KBM-7 (cell line): ENCODE data around the gene TMEM203.
A peak's percentile ranks its signal among the peaks of the same experiment; 100 is the strongest.

Experiments used
- DNase-seq: peaks from one replicate; pipeline ENCODE4 v3.0.0-alpha.2; 2015
- in situ Hi-C: fragments of 300-500 bp; cut with MboI; formaldehyde crosslinking; loops from 2 replicates; pipeline ENCODE4 v1.14.3; 2020; ENCODE audit warnings: low sequenced_read_pairs, low pct_unique_long_range_greater_than_20kb, mixed read lengths

Gene TMEM203

DNA sequence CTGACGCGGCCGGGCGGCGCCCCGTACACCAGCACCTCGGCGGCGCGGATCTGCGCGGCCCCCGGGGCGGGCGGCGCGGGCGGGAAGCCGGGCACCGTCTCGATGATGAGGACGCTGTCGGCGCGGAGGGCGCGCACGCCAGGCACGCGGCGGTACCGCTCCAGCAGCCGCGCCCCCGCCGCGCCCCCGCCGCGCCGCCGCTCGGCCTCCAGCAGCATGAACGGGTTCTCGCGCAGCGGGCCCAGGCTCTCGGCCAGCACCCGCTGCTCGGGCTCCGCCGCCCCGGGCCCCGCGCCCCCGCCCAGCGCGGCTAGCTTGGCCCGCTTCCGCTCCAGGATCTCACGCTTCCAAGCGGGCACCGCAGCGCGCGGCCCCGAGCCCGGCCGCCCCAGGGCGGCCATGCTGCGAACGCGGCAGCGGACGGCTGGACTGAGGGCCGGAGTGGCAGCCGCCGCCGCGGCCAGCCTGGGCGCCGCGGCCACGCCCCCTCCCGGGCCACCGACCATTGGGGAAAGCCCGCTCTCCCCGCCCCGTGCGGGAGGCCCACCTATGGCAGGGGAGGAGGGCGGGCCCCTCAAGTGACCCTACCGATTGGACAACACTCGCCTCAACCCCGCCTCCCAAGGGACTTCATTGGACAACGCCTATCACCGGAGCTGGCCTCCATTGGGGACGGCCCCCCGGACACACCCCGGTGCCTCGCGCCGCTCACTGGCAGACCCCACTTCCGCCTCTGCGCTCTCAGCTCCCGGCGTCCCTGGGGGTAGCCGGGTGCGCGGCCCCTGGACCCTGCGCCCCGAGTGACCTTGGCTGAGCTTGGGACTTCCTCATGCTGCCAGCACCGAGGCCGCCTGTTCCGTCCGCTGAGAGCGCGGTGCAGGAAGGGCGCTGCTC lies 4.9 kb downstream of the TMEM203 start, which contains the start of gene TPRN:
TPRN (minus strand) TSS at position 431 of the 894 bp plus-strand sequence; CDS start at position 401, 30 bp downstream.
- in situ Hi-C loops, result no loop called here
- peak; percentile 99 for DNase-seq

DNA sequence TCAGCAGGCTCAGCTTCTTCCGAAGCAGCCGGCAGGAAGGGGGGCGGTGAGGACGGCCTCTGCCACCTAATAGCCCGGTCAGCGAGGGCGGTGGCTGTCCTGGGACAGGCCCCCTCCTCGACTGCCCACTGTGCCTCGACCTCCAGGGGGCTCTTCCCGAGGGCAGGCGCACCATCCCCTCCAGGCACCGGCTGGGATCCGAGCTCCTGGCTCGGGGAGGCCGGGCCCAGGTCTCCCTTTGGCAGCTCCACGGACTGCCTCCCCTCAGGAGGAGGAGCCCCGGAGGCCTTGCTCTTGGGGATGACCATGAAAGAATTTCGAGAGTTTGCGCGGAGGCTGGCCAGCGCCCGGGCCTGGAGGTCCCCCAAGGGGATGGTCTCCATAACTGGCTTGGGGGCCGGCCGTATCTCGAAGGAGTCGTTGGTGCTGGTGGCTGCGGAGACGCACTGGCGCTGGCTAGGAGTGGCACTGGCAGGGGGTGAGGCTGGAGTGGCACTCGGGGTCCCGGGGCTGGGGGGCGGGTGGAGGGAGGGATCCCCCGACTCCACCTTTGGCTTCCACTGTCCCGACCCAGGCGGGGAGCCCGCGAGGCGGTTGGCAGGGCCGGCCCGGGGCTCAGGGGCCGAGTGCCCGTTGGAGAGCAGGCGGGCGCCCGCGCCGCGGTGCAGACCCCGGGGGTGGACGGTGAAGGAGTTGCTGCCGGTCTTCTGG lies 5.9 kb downstream of the TMEM203 start:
- no peak for DNase-seq
- in situ Hi-C loops, result no loop called here

- DNase-seq, result no peak
- in situ Hi-C loops, result no loop called here
These were observed 6.6 kb downstream of the TMEM203 start for GRCh38 chr9:137198902-137199283.

- in situ Hi-C loops, result no loop called here
- DNase-seq, result no peak
These were observed 7.2 kb downstream of the TMEM203 start for GRCh38 chr9:137198051-137198901.

GRCh38 chr9:137195525-137196220 lies 9.8 kb downstream of the TMEM203 start:
- no peak for DNase-seq

GRCh38 chr9:137194909-137195308 lies 10.5 kb downstream of the TMEM203 start:
- DNase-seq, result no peak
- in situ Hi-C loops, result no loop called here

More at GRCh38 chr9:137195525-137196220, 9.8 kb downstream of the TMEM203 start:
- in situ Hi-C loops, result no loop called here

- no peak for DNase-seq
- in situ Hi-C loops, result no loop called here
These were observed 11.1 kb downstream of the TMEM203 start for GRCh38 chr9:137194388-137194787.

DNA sequence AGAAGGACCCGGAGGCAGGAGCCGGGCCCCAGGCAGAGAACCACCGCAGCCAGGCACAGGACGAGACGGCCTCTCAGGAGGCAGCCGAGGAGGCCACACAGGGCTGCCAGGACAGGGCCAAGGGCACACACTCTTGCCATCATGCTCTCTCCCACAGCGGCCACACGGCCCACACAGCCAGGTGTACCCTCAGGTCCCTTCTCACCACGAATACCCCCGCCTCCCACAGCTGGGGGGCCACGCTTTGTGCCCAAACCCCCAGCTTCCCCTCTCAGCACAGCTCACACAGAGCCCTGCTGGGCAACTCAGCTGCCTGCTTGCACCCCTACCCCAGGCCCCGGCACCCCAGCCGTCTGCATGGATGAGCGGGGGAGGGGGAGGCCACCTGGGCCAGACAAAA lies 11.7 kb downstream of the TMEM203 start:
- no peak for DNase-seq
- in situ Hi-C loops, result no loop called here

DNA sequence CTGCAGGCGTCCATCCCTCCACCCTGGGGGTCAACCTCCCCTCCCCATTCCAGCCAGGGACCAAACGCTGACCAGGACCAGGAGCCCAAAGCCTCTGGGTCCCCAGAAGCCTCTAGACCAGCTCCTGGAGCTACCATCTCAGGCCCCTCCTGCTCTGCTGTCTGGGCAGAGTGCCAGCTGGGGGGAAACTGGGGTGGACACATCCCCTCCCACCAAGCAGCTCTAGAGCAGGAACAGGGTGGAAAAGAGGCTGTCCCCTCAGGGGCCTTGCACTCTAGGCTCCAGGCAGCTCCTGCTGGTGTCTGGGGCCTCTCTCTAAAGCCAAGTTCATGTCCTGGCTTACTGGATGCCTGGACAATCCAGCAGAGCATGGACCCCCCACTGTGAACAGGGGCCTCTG lies 12.6 kb downstream of the TMEM203 start:
- no peak for DNase-seq
- in situ Hi-C loops, result no loop called here

DNA sequence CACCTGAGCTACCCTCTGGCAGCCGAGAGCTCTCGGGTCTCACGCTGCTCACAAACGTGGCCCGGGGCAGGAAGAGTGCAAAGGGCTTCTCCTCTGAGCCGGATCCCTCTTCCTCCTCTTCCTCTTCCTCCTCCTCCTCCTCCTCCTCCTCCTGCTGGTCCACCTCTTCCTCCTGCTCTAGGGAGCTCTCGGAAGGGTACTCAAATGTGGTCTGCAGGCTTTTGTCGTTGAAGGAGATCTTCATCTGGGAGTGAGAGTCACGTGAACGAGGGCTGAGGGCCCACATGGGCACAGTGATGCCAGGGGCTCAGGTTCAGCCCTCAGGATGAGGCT lies 13.0 kb downstream of the TMEM203 start:
- in situ Hi-C loops, result no loop called here
- DNase-seq, result no peak

DNA sequence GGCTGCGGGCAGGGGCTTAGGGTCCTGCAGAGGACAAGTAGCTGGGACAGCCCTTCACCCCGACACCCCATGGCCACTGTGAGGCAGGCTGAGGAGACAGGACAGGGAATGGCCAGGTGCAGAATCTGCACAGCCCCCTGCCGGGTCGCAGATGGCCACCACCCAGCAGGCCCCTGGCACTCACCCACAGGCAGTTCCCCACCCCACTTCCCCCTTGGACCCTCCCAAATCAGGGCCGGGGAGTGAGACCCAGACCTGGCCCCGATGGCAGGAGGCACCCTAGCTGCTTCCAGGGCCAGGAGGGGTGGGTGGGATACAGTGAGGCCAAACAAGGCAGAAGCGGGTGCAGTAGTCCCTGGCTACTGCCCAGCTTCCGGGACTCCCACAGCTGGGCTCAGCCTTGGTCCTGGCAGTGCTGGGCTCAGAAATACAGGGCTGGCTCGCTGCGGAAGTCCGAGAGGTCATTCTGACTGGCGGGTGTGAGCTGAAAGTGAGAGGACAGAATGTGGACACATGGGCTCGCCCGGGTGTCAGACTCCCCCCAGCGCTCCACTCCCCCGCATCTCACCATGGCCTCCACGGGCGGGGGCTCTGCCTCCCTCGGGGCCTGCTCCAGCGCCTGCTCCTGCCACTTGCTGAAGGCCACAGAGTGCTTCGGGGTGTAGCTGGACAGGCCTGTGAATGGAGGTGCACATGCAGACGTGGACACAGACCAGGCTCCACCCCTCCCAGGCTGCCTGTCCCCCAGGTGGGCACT lies 13.6 kb downstream of the TMEM203 start:
- no peak for DNase-seq
- in situ Hi-C loops, result no loop called here

- in situ Hi-C loops, result no loop called here
- no peak for DNase-seq
These were observed 14.2 kb downstream of the TMEM203 start for GRCh38 chr9:137191245-137191644.

DNA sequence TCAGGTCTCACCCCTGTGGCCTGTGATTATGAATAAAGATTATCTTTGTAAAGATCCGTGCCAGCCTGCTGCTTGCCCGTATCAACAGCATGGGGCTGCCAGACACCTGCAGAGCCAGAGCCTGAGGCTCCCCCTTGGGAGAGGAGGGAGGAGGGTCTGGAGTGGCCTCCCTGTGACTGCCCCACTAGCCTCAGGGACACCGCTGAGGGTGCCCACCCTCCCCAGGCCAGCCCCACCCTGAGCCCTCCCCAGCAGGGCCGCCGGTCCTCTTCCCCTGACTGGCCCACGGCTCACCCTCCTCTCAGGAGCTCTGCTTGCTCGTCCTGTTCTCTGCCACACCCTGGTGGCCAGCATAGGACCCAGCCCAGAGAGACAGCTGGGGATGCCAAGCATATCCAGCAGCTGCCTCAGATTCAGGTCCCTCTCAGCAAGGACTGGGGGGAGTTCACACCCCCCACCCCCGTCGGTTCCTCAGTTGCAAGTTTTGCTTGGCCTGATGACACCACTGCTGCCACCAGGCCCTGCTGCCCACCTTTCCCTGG lies 15.1 kb downstream of the TMEM203 start:
- DNase-seq, result no peak

GRCh38 chr9:137189297-137190295 lies 15.9 kb downstream of the TMEM203 start:
- in situ Hi-C loops, result no loop called here
- DNase-seq, result no peak

More for the DNA sequence above, 15.1 kb downstream of the TMEM203 start:
- in situ Hi-C loops, result no loop called here

DNA sequence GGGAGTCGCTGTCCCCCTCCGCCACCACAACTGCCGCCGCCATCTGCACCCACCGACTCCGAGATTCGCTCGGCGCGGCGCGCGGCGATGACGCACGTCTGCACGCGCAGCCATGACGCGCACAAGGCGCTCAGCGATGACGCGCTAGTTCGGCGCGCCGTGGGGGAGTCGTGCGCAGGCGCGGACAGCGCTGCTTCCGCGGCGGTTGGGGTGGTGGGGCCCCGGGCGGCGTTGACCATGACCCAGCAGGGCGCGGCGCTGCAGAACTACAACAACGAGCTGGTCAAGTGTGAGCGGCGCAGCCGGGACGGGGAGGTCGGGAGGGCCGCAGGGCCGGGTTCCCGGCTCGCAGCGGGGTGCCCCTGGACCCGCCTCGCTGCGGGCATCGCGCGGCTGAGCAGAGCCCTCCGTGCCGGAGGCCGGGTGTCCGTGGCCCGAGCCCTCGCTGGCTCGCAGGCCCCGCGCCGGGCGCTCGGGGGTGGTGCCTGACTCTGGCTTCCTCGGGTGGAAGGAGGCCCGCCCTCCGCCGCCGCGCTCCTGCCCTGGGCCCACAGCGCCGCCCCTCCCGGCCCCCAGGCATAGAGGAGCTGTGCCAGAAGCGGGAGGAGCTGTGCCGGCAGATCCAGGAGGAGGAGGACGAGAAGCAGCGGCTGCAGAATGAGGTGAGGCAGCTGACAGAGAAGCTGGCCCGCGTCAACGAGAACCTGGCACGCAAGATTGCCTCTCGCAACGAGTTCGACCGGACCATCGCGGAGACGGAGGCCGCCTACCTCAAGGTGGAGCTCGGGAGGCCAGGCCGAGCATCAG lies 16.8 kb downstream of the TMEM203 start, which contains the start of the genes ANAPC2 and SSNA1:
ANAPC2 (minus strand) TSS at position 71 of the 807 bp plus-strand sequence; CDS start at position 43, 28 bp downstream.
SSNA1 (plus strand) TSS at position 187 of the 807 bp plus-strand sequence; CDS start at position 238, 51 bp downstream.
- in situ Hi-C loops, result no loop called here

DNA sequence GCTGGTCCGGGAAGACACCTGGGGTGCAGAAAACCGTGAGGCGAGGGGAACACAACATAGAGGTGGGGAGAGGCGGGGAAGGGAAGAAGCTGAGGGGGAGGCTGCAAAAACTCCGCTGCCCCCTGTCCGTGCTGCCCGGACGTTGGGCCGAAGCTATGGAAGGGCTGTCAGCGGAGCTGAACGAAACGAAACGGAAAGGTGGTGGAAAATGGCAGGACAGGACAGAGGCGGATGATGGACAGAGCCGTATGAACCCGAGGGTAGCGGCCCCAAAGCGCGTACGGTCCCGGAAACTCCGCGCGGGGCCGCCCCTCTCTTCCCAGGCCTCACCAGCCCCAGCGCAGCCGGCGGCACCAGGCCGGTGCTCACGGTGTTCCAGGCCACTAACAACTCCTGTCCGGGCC lies 17.4 kb downstream of the TMEM203 start:
- in situ Hi-C loops, result no loop called here
- DNase-seq, result no peak

More for the DNA sequence above, 16.8 kb downstream of the TMEM203 start, which contains the start of the genes ANAPC2 and SSNA1:
- DNase-seq, result peak; percentile 93
